Natural killer cell (primary cell): Measurements from ENCODE around the gene PNCK. TPM values are rescaled to one million over a fixed set of nuclear protein-coding genes. Genes with fewer than 3 reads are reported as not detected.

Source experiments
- ATAC-seq, 3 donors: fragments of 150-1000 bp in 2 of 3; fragments of 200-7000 bp in 1 of 3; cut with Tn5 transposase; 1 replicate in 1 of 3; 2 replicates in 2 of 3; pipeline ENCODE4 v1.10.0; 2021; ENCODE audit warnings: mild to moderate bottlenecking in 2 of 3, moderate library complexity in 2 of 3
- DNase-seq, 2 donors: peaks; one replicate each; pipeline versions ENCODE4 v3.0.0 to v3.0.0-alpha.2; 2013 to 2021; ENCODE audit warnings: mixed read lengths in 1 of 2
- H3K27ac ChIP-seq: one replicate; pipeline ENCODE4 v1.5.1; 2013; ENCODE audit warnings: mild to moderate bottlenecking, low read length
- H3K27me3 ChIP-seq: one replicate; pipeline ENCODE4 v1.6.1; 2013; ENCODE audit warnings: low read length; ENCODE audit not compliant: control insufficient read depth, insufficient read depth
- H3K36me3 ChIP-seq: one replicate; pipeline ENCODE4 v1.6.1; 2013; ENCODE audit warnings: low read length; ENCODE audit not compliant: control insufficient read depth, insufficient read depth
- H3K4me1 ChIP-seq: one replicate; pipeline ENCODE4 v1.6.1; 2013; ENCODE audit warnings: low read length; ENCODE audit not compliant: control insufficient read depth, insufficient read depth
- H3K4me3 ChIP-seq: one replicate; pipeline ENCODE4 v1.5.1; 2013; ENCODE audit warnings: low read length
- H3K9me3 ChIP-seq: one replicate; pipeline ENCODE4 v1.6.1; 2013; ENCODE audit warnings: low read length; ENCODE audit not compliant: control insufficient read depth, insufficient read depth
- H3K27ac Mint-ChIP-seq, 2 donors: one replicate each; pipeline ENCODE4 v1.8.0; 2022; ENCODE audit warnings: mild to moderate bottlenecking in 2 of 2, mixed read lengths in 2 of 2, moderate library complexity in 1 of 2
- H3K27me3 Mint-ChIP-seq, 2 donors: one replicate each; pipeline ENCODE4 v1.8.0; 2022; ENCODE audit warnings: low read depth in 2 of 2, mixed read lengths in 2 of 2
- H3K36me3 Mint-ChIP-seq: one replicate; pipeline ENCODE4 v1.8.0; 2022; ENCODE audit warnings: mixed read lengths
- H3K4me1 Mint-ChIP-seq, 2 donors: one replicate each; pipeline ENCODE4 v1.8.0; 2022; ENCODE audit warnings: mixed read lengths in 2 of 2
- H3K4me3 Mint-ChIP-seq: one replicate; pipeline ENCODE4 v1.8.0; 2022; ENCODE audit warnings: mild to moderate bottlenecking, moderate library complexity, mixed read lengths
- H3K9me3 Mint-ChIP-seq, 2 donors: one replicate each; pipeline ENCODE4 v1.8.0; 2022; ENCODE audit warnings: mixed read lengths in 2 of 2
- WGBS: methylation state at CpG from one replicate; pipeline ENCODE4 v1.1.7; 2013; ENCODE audit warnings: missing lambda C conversion rate; ENCODE audit not compliant: insufficient coverage; 5-methylcytosine and 5-hydroxymethylcytosine counted together
- intact Hi-C: fragments of 100-400 bp; cut with micrococcal nuclease; formaldehyde crosslinking; loops from one replicate; pipeline ENCODE4 v1.14.2; 2022
- total RNA-seq, 4 donors: library from RNA; stranded (reverse); fragments of 120-200 nt in 1 of 4; gene quantifications; one replicate each; pipeline versions ENCODE4 v1.2.3 to v1.2.4, GENCODE V29; 2013 to 2022
- TF ChIP-seq, protein P1 (sequence below): fragments of 200-600 bp; IDR thresholded peaks from one replicate; pipeline ENCODE4 v1.8.0; 2022; ENCODE audit warnings: antibody characterized with exemption

The PNCK gene
- total RNA-seq, 3 donors from 2014 or later (not counting 1 experiment from before 2014, with no cell fraction given), result 0.66 to 1.1 (median 0.97) TPM

GRCh38 chrX:153635388-153635787, 38.2 kb downstream of the PNCK start:
- H3K9me3 Mint-ChIP-seq, result no peaks in the 10 kb centered on the region
- Histone ChIP-seq H3K27ac (no peak overlapping the region), H3K9me3 (no peaks in the 10 kb centered on the region), H3K27me3 (no peaks in the 10 kb centered on the region), H3K4me3 (no peak overlapping the region), H3K4me1 (no peaks in the 10 kb centered on the region), H3K36me3 (no peaks in the 10 kb centered on the region)
- TF ChIP-seq, protein P1, sequence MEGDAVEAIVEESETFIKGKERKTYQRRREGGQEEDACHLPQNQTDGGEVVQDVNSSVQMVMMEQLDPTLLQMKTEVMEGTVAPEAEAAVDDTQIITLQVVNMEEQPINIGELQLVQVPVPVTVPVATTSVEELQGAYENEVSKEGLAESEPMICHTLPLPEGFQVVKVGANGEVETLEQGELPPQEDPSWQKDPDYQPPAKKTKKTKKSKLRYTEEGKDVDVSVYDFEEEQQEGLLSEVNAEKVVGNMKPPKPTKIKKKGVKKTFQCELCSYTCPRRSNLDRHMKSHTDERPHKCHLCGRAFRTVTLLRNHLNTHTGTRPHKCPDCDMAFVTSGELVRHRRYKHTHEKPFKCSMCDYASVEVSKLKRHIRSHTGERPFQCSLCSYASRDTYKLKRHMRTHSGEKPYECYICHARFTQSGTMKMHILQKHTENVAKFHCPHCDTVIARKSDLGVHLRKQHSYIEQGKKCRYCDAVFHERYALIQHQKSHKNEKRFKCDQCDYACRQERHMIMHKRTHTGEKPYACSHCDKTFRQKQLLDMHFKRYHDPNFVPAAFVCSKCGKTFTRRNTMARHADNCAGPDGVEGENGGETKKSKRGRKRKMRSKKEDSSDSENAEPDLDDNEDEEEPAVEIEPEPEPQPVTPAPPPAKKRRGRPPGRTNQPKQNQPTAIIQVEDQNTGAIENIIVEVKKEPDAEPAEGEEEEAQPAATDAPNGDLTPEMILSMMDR, result no peak
- WGBS, result 91% methylated on average over 6 of the region's 6 CpGs
- H3K36me3 Mint-ChIP-seq, result no peaks in the 10 kb centered on the region
- intact Hi-C loops, result no loop called here
- no peak overlapping the region for H3K27ac Mint-ChIP-seq
- H3K4me1 Mint-ChIP-seq, result no peaks in the 10 kb centered on the region
- DNase-seq, result no peak
- no peak overlapping the region for H3K4me3 Mint-ChIP-seq
- no peaks in the 10 kb centered on the region for H3K27me3 Mint-ChIP-seq
- ATAC-seq, result no peak

- Histone ChIP-seq H3K4me3 (no peak overlapping the region), H3K36me3 (no peaks in the 10 kb centered on the region), H3K27ac (no peak overlapping the region), H3K27me3 (no peaks in the 10 kb centered on the region), H3K4me1 (no peaks in the 10 kb centered on the region), H3K9me3 (no peaks in the 10 kb centered on the region)
- Mint-ChIP-seq H3K27ac (no peak overlapping the region), H3K4me3 (no peak overlapping the region), H3K9me3 (no peaks in the 10 kb centered on the region), H3K4me1 (no peaks in the 10 kb centered on the region), H3K27me3 (peaks cover 1 to 4% of the 10 kb centered on the region in 2 donors), H3K36me3 (no peaks in the 10 kb centered on the region)
- intact Hi-C loops, result no loop called here
- DNase-seq (no peak), ATAC-seq (no peak)
- TF ChIP-seq, protein P1, result no peak
- WGBS, result 90% methylated on average over 15 of the region's 15 CpGs
These were observed 38.8 kb downstream of the PNCK start for GRCh38 chrX:153634832-153635231.

DNA sequence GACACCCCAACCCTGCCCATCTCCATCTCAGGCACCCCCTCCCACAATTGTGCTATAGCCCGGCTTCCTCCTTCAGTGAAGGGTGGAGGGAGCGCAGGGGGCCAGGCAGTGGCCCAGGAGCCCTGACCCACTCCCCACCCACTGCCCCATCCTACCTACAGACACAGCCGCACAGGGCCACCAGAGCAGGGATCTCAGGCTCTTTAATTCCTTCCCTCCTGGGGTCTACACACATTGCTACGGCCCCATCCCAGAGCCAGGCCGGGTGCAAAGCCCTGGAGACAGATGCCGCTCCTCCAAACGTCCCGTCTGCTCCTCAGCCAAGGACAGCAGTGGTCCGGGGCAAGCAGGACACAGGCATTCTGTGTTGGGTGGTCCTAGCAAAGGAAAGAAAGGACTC, 39.4 kb downstream of the PNCK start:
- no peaks in the 10 kb centered on the region for H3K36me3 ChIP-seq
- H3K27me3 ChIP-seq, result no peaks in the 10 kb centered on the region
- DNase-seq (no peak), ATAC-seq (no peak)
- no peak overlapping the region for H3K4me3 Mint-ChIP-seq
- no peak overlapping the region for H3K27ac Mint-ChIP-seq
- H3K9me3 Mint-ChIP-seq, result no peaks in the 10 kb centered on the region
- H3K27me3 Mint-ChIP-seq, result peaks cover 2 to 7% of the 10 kb centered on the region in 2 donors
- TF ChIP-seq, protein P1, result no peak
- intact Hi-C loops, result no loop called here
- H3K36me3 Mint-ChIP-seq, result no peaks in the 10 kb centered on the region
- 95% methylated on average over 9 of the region's 9 CpGs for WGBS
- H3K4me3 ChIP-seq, result no peak overlapping the region
- no peaks in the 10 kb centered on the region for H3K4me1 Mint-ChIP-seq
- H3K9me3 ChIP-seq, result no peaks in the 10 kb centered on the region
- no peaks in the 10 kb centered on the region for H3K4me1 ChIP-seq
- no peak overlapping the region for H3K27ac ChIP-seq

DNA sequence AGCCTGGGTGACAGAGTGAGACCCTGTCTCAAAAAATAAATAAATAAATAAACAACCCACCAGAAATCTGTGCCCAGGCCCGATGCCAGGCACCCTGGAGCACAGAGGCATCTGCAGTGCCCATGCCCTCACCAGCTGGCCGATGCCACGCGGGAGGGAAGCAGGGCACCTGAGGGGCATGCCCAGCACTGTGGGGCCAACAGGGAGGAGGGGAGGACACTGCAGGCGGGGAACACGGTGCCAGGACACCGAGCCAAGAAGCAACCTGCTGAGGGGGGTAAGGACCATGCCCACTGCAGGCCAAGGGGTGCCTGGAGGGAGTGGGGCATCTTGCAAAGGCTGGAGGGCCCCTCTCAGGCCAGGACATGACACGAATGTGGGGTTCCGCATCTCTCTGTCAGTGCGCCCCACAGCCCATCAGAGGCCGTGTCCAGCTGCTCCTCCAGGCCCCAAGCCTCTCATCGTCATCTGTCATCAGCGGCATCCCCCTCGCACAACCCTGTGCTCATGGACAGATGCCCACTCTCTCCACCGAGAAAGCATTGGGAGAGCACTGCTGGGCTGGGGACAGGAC, 39.9 kb downstream of the PNCK start:
- intact Hi-C loops, result no loop called here

More for the DNA sequence above, 39.9 kb downstream of the PNCK start:
- H3K4me1 Mint-ChIP-seq, result no peaks in the 10 kb centered on the region
- no peak overlapping the region for H3K4me3 Mint-ChIP-seq
- no peak for DNase-seq
- H3K9me3 Mint-ChIP-seq, result no peaks in the 10 kb centered on the region
- Histone ChIP-seq H3K4me1 (no peaks in the 10 kb centered on the region), H3K27ac (no peak overlapping the region), H3K36me3 (no peaks in the 10 kb centered on the region), H3K9me3 (no peaks in the 10 kb centered on the region), H3K4me3 (no peak overlapping the region), H3K27me3 (no peaks in the 10 kb centered on the region)
- no peaks in the 10 kb centered on the region for H3K36me3 Mint-ChIP-seq
- WGBS, result 92% methylated on average over 14 of the region's 15 CpGs
- no peak for ATAC-seq
- TF ChIP-seq, protein P1, result no peak
- H3K27me3 Mint-ChIP-seq, result peaks cover 2 to 7% of the 10 kb centered on the region in 2 donors
- H3K27ac Mint-ChIP-seq, result no peak overlapping the region
